Right forelimb (tissue), 1 donor: Measurements from ENCODE around the gene TOP3A.

Experiments
- DNase-seq: peaks from one replicate; pipeline ENCODE4 v3.0.0-alpha.2; 2018

Gene TOP3A

GRCh38 chr17:18252160-18252559 is 62.6 kb downstream of the TOP3A start:
- no peak for DNase-seq

GRCh38 chr17:18251204-18251603 is 63.6 kb downstream of the TOP3A start:
- no peak for DNase-seq

- DNase-seq, result no peak
These were observed 64.1 kb downstream of the TOP3A start for GRCh38 chr17:18250708-18251107.

- DNase-seq, result no peak
These were observed 64.5 kb downstream of the TOP3A start for GRCh38 chr17:18250259-18250658.

- DNase-seq, result no peak
These were observed 66.0 kb downstream of the TOP3A start for GRCh38 chr17:18248811-18249210.

GRCh38 chr17:18248300-18248731 is 66.5 kb downstream of the TOP3A start:
- DNase-seq, result peak; percentile 86

GRCh38 chr17:18247613-18248001 is 67.2 kb downstream of the TOP3A start:
- DNase-seq, result no peak

- no peak for DNase-seq
These were observed 67.7 kb downstream of the TOP3A start for GRCh38 chr17:18246880-18247612.

GRCh38 chr17:18246109-18246725 is 68.6 kb downstream of the TOP3A start:
- DNase-seq, result no peak

GRCh38 chr17:18245038-18245776 is 69.6 kb downstream of the TOP3A start:
- DNase-seq, result no peak

GRCh38 chr17:18241229-18241871 is 73.4 kb downstream of the TOP3A start:
- no peak for DNase-seq

GRCh38 chr17:18240449-18240848 is 74.3 kb downstream of the TOP3A start:
- no peak for DNase-seq

- DNase-seq, result no peak
These were observed 76.5 kb downstream of the TOP3A start for GRCh38 chr17:18238299-18238698.

GRCh38 chr17:18237461-18237860 is 77.3 kb downstream of the TOP3A start:
- DNase-seq, result no peak

GRCh38 chr17:18236494-18236893 is 78.3 kb downstream of the TOP3A start:
- DNase-seq, result no peak

GRCh38 chr17:18235743-18236256 is 79.0 kb downstream of the TOP3A start:
- no peak for DNase-seq

GRCh38 chr17:18234853-18235380 is 79.9 kb downstream of the TOP3A start:
- DNase-seq, result no peak

GRCh38 chr17:18233803-18234518 is 80.8 kb downstream of the TOP3A start:
- DNase-seq, result no peak

GRCh38 chr17:18231164-18231563 is 83.6 kb downstream of the TOP3A start:
- DNase-seq, result no peak

- no peak for DNase-seq
These were observed 84.3 kb downstream of the TOP3A start for GRCh38 chr17:18230288-18231141.

- no peak for DNase-seq
These were observed 85.0 kb downstream of the TOP3A start for GRCh38 chr17:18229771-18230170.
